Uterus (tissue), 4 donors: ENCODE results near the gene ALDH1L1. TPM values are rescaled to one million over a fixed set of nuclear protein-coding genes. Genes with fewer than 3 reads are reported as not detected.

Source experiments
- DNase-seq, 2 donors: peaks; one replicate each; pipeline ENCODE4 v3.0.0-alpha.2; 2019 to 2020
- H3K27ac ChIP-seq, 2 donors: fragments of 200-600 bp; sonication (generic); 1 replicate in 1 of 2; 2 replicates in 1 of 2; pipeline ENCODE4 v1.5.1; 2016 to 2018
- H3K27me3 ChIP-seq, 2 donors: fragments of 200-600 bp; sonication (generic); one replicate each; pipeline ENCODE4 v1.5.1; 2018 to 2019; ENCODE audit warnings: control low read depth in 1 of 2
- H3K36me3 ChIP-seq, 2 donors: fragments of 200-600 bp; sonication (generic); one replicate each; pipeline ENCODE4 v1.5.1; 2019; ENCODE audit warnings: control low read depth in 1 of 2
- H3K4me1 ChIP-seq, 2 donors: fragments of 200-600 bp; sonication (generic); one replicate each; pipeline ENCODE4 v1.5.1; 2018 to 2019; ENCODE audit warnings: control low read depth in 1 of 2
- H3K4me3 ChIP-seq, 2 donors: fragments of 200-600 bp; sonication (generic); 1 replicate in 1 of 2; 2 replicates in 1 of 2; pipeline ENCODE4 v1.5.1; 2018 to 2019; ENCODE audit warnings: mild to moderate bottlenecking in 1 of 2
- H3K9me3 ChIP-seq, 2 donors: fragments of 200-600 bp; sonication (generic); one replicate each; pipeline ENCODE4 v1.5.1; 2019; ENCODE audit warnings: control low read depth in 1 of 2
- CTCF ChIP-seq, 4 experiments: fragments of 200-600 bp in 2 of 4; fragments of 450-650 bp in 2 of 4; sonication (generic) in 2 of 4; IDR thresholded peaks; one replicate each; pipeline ENCODE4 v1.5.1; 2016 to 2019; ENCODE audit warnings: antibody characterized with exemption in 4 of 4, mild to moderate bottlenecking in 2 of 4, moderate library complexity in 1 of 4
- POLR2A ChIP-seq, 2 donors: fragments of 450-650 bp; IDR thresholded peaks; one replicate each; pipeline ENCODE4 v1.6.1; 2016; ENCODE audit warnings: antibody characterized with exemption in 2 of 2, mild to moderate bottlenecking in 1 of 2, moderate library complexity in 1 of 2
- intact Hi-C: fragments of 100-400 bp; cut with DNase I; formaldehyde crosslinking; loops from one replicate; pipeline ENCODE4 v1.15.1; 2023; ENCODE audit warnings: low total_unique reads
- total RNA-seq, 4 donors: library from RNA; depleted of rRNA in 3 of 4; stranded (reverse); fragments of >200 nt in 3 of 4; gene quantifications; one replicate each; pipeline versions ENCODE4 v1.1.0 to v1.2.4, GENCODE V29; 2014 to 2023
- donor health status: DM: yes; HTN: yes; CAD: no.

The ALDH1L1 gene
- total RNA-seq, 4 donors from 2014 or later: 2.1 to 27.3 (median 8.4) TPM

- intact Hi-C loops: no loop called here
- Histone ChIP-seq H3K27ac (no peak overlapping the region), H3K4me1 (no peaks in the 10 kb centered on the region), H3K9me3 (no peaks in the 10 kb centered on the region), H3K27me3 (no peaks in the 10 kb centered on the region), H3K4me3 (no peak overlapping the region), H3K36me3 (no peaks in the 10 kb centered on the region)
- no peak for TF ChIP-seq POLR2A (IDR thresholded peaks at IDR 0.05)
- TF ChIP-seq CTCF (IDR thresholded peaks at IDR 0.05): no peak
- peak in 1 of 2 donors; percentile 9 for DNase-seq
Measured at GRCh38 chr3:126112531-126113237, 67.7 kb downstream of the ALDH1L1 start.

GRCh38 chr3:126111566-126112475, 68.6 kb downstream of the ALDH1L1 start:
- no peaks in the 10 kb centered on the region for H3K27me3 ChIP-seq
- H3K9me3 ChIP-seq: no peaks in the 10 kb centered on the region
- H3K36me3 ChIP-seq: no peaks in the 10 kb centered on the region
- peak in 1 of 2 donors; percentile 11 for DNase-seq
- H3K4me3 ChIP-seq: no peak overlapping the region
- H3K27ac ChIP-seq: no peak overlapping the region
- TF ChIP-seq CTCF (IDR thresholded peaks at IDR 0.05): no peak
- TF ChIP-seq POLR2A (IDR thresholded peaks at IDR 0.05): no peak
- intact Hi-C loops: no loop called here
- H3K4me1 ChIP-seq: no peaks in the 10 kb centered on the region

GRCh38 chr3:126111126-126111551, 69.2 kb downstream of the ALDH1L1 start:
- Histone ChIP-seq H3K27me3 (no peaks in the 10 kb centered on the region), H3K36me3 (no peaks in the 10 kb centered on the region), H3K9me3 (no peaks in the 10 kb centered on the region), H3K27ac (no peak overlapping the region), H3K4me3 (no peak overlapping the region), H3K4me1 (no peaks in the 10 kb centered on the region)
- DNase-seq: peak in 1 of 2 donors; percentile 4
- TF ChIP-seq CTCF (IDR thresholded peaks at IDR 0.05) (no peak), POLR2A (IDR thresholded peaks at IDR 0.05) (no peak)
- intact Hi-C loops: no loop called here

- Histone ChIP-seq H3K4me1 (no peaks in the 10 kb centered on the region), H3K4me3 (no peak overlapping the region), H3K27ac (no peak overlapping the region), H3K27me3 (no peaks in the 10 kb centered on the region), H3K36me3 (no peaks in the 10 kb centered on the region), H3K9me3 (no peaks in the 10 kb centered on the region)
- peak in 1 of 2 donors; percentile 4 for DNase-seq
- intact Hi-C loops: no loop called here
- TF ChIP-seq POLR2A (IDR thresholded peaks at IDR 0.05) (no peak), CTCF (IDR thresholded peaks at IDR 0.05) (no peak)
Measured at GRCh38 chr3:126110431-126111125, 69.8 kb downstream of the ALDH1L1 start.
